ENCODE data around the gene PEAR1. TPM values are rescaled to one million over a fixed set of nuclear protein-coding genes. Genes with fewer than 3 reads are reported as not detected.

PEAR1 gene
- total and polyA plus RNA-seq, 2 of the 4 experiments (the other 2 are of a cell fraction) = 2.0 to 44.4 TPM

DNA sequence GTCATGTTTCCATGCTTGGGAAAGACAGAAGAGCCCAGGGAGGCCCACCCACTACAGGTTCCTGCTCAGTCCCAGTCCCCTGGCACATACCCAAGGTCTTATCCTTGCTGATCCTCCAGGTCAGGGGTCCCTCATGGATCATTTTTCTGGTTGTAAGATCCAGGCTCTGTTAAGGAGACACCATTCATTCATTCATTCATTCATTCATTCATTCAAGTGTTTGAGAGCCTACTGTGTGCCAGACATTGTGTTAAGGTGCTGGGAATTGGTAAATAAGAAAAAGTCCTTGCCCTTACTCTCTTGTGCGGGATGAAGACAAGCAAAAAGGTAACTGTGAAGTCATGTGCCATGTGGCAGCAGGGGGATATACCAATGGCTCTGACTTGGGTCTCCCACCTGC lies 50.8 kb downstream of the PEAR1 start:
- no peak overlapping the region for H3K14ac ChIP-seq (replicated peaks; ENCODE audit: low read depth, low read length)
- no peak overlapping the region for H3K9ac ChIP-seq (ENCODE audit: low read depth, low read length)
- H3K27me3 ChIP-seq (ENCODE audit: control insufficient read depth, insufficient read depth, low read length) = no peaks in the 10 kb centered on the region
- dilution Hi-C loops (cut with HindIII; ENCODE audit: low sequenced_read_pairs, unreplicated experiment) (no loop called here), intact Hi-C loops (cut with micrococcal nuclease) (no loop called here), in situ Hi-C loops (cut with MboI; ENCODE audit: low sequenced_read_pairs) (no loop called here)
- no peaks in the 10 kb centered on the region for H3K9me3 ChIP-seq (ENCODE audit: control insufficient read depth, insufficient read depth, low read length)
- ChIA-PET POLR2A (ENCODE audit: unreplicated experiment) (no interaction called here), CTCF (no interaction called here)
- no peak overlapping the region for H2AK5ac ChIP-seq (ENCODE audit: low read depth, low read length)
- H3K4me2 ChIP-seq (ENCODE audit: low read depth, low read length) = no peak overlapping the region
- no peak for DNase-seq
- H3K56ac ChIP-seq (ENCODE audit: extremely low read depth, insufficient read depth, low read length) = no peak overlapping the region
- no peaks in the 10 kb centered on the region for H3K79me1 ChIP-seq (ENCODE audit: low read depth in 1 of 2, low read length in 2 of 2)
- H3K27ac ChIP-seq (ENCODE audit: insufficient read depth, low read length) = no peak overlapping the region
- H4K20me1 ChIP-seq (ENCODE audit: insufficient read depth, low read length) = no peaks in the 10 kb centered on the region; the same call in 1 of the 2 replicates
- no peak overlapping the region for H4K8ac ChIP-seq (ENCODE audit: low read depth in 2 of 2, low read length in 2 of 2)
- TF ChIP-seq MAZ (IDR thresholded peaks at IDR 0.05; ENCODE audit: borderline replicate concordance, low read depth, low read length) = no peak
- TF ChIP-seq CHD1 (IDR thresholded peaks at IDR 0.05; ENCODE audit: low read depth, low read length) = no peak
- no peak for TF ChIP-seq MAFK (IDR thresholded peaks at IDR 0.05; ENCODE audit: low read depth, low read length)
- TF ChIP-seq, protein P1, sequence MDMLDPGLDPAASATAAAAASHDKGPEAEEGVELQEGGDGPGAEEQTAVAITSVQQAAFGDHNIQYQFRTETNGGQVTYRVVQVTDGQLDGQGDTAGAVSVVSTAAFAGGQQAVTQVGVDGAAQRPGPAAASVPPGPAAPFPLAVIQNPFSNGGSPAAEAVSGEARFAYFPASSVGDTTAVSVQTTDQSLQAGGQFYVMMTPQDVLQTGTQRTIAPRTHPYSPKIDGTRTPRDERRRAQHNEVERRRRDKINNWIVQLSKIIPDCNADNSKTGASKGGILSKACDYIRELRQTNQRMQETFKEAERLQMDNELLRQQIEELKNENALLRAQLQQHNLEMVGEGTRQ (IDR thresholded peaks at IDR 0.05; ENCODE audit: low read depth, low read length) = no peak
- no peak for TF ChIP-seq RFX5 (IDR thresholded peaks at IDR 0.05; ENCODE audit: low read depth, low read length)
- TF ChIP-seq, protein P2, sequence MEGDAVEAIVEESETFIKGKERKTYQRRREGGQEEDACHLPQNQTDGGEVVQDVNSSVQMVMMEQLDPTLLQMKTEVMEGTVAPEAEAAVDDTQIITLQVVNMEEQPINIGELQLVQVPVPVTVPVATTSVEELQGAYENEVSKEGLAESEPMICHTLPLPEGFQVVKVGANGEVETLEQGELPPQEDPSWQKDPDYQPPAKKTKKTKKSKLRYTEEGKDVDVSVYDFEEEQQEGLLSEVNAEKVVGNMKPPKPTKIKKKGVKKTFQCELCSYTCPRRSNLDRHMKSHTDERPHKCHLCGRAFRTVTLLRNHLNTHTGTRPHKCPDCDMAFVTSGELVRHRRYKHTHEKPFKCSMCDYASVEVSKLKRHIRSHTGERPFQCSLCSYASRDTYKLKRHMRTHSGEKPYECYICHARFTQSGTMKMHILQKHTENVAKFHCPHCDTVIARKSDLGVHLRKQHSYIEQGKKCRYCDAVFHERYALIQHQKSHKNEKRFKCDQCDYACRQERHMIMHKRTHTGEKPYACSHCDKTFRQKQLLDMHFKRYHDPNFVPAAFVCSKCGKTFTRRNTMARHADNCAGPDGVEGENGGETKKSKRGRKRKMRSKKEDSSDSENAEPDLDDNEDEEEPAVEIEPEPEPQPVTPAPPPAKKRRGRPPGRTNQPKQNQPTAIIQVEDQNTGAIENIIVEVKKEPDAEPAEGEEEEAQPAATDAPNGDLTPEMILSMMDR (conservative IDR thresholded peaks at IDR 0.05; ENCODE audit: low read depth, low read length) = no peak
- no peak for TF ChIP-seq CEBPB (IDR thresholded peaks at IDR 0.05; ENCODE audit: low read depth, low read length)
- TF ChIP-seq FOS (IDR thresholded peaks at IDR 0.05; ENCODE audit: low read depth, low read length) = no peak
- TF ChIP-seq MXI1 (IDR thresholded peaks at IDR 0.05; ENCODE audit: borderline replicate concordance, low read depth, low read length) = no peak
- no peak for TF ChIP-seq ELK1 (IDR thresholded peaks at IDR 0.05; ENCODE audit: borderline replicate concordance, low read depth, low read length)
- TF ChIP-seq SMC3 (IDR thresholded peaks at IDR 0.05; ENCODE audit: low read depth, low read length) = no peak
- no peak for TF ChIP-seq BHLHE40 (IDR thresholded peaks at IDR 0.05; ENCODE audit: low read depth, low read length)
- no peak for TF ChIP-seq RCOR1 (IDR thresholded peaks at IDR 0.05; ENCODE audit: insufficient replicate concordance, low read length)
- TF ChIP-seq NFE2L2 (IDR thresholded peaks at IDR 0.05; ENCODE audit: low read depth, low read length) = no peak
- TF ChIP-seq RAD21 (IDR thresholded peaks at IDR 0.05; ENCODE audit: low read length) = no peak
- TF ChIP-seq POLR2A (IDR thresholded peaks at IDR 0.05; ENCODE audit: low read depth, low read length) = no peak
- no peak overlapping the region for H2BK120ac ChIP-seq (ENCODE audit: low read depth, low read length)
- WGBS, 2 experiments (ENCODE audit: extremely low coverage in 2 of 2, insufficient read length in 1 of 2) = no CpG with 5 or more reads among the region's 1 CpG
- peaks cover 87% of the 10 kb centered on the region for H3K36me3 ChIP-seq (ENCODE audit: control insufficient read depth, insufficient read depth, low read length)
- no peak overlapping the region for H2BK20ac ChIP-seq (ENCODE audit: low read depth, low read length)
- no peak overlapping the region for H2AFZ ChIP-seq (replicated peaks; ENCODE audit: low read length, poor library complexity)
- H3K9me1 ChIP-seq (ENCODE audit: insufficient read depth, low read length) = peaks cover 26% of the 10 kb centered on the region
- no TSS peak for BruUV-seq (replicated peaks)
- ATAC-seq (ENCODE audit: low read depth) = no peak
- no peaks in the 10 kb centered on the region for H3K4me1 ChIP-seq (ENCODE audit: control insufficient read depth, insufficient read depth, low read length)
- H3K18ac ChIP-seq (ENCODE audit: low read depth, low read length) = no peak overlapping the region
- no peak overlapping the region for H2AK9ac ChIP-seq (replicated peaks; ENCODE audit: low read depth, low read length, poor library complexity)
- H3K4ac ChIP-seq (ENCODE audit: low read depth, low read length) = no peak overlapping the region
- H2BK5ac ChIP-seq (ENCODE audit: low read depth, low read length, poor library complexity, severe bottlenecking) = no peak overlapping the region
- no peak overlapping the region for H3K4me3 ChIP-seq (ENCODE audit: insufficient read depth, low read depth, low read length)
- no peak overlapping the region; the same call in 1 of the 2 replicates for H3K23ac ChIP-seq (ENCODE audit: low read depth, low read length)
- H4K91ac ChIP-seq (ENCODE audit: insufficient read depth, low read depth, low read length) = no peak overlapping the region
- H2BK15ac ChIP-seq (ENCODE audit: low read depth, low read length) = no peak overlapping the region
- no peak overlapping the region for H4K5ac ChIP-seq (ENCODE audit: low read depth, low read length)

All from IMR-90 (cell line).